Stimulated activated CD8-positive, alpha-beta memory T cell treated with anti-CD3 and anti-CD28 coated beads, Interleukin-15, amount 100 ng/mL, for 4 hours (primary cell): ENCODE data around the gene SETD2.
A peak's percentile ranks its signal among the peaks of the same experiment; 100 is the strongest.
"Not testable (repeated sequence)": the region's sequence is repeated elsewhere in the genome, so short reads cannot be mapped to it uniquely, and the experiment has no call there.

Experiments used
- DNase-seq, 2 donors: peaks; one replicate each; pipeline ENCODE4 v3.0.0-alpha.2; 2020; ENCODE audit warnings: low read depth in 2 of 2

Gene SETD2

DNA sequence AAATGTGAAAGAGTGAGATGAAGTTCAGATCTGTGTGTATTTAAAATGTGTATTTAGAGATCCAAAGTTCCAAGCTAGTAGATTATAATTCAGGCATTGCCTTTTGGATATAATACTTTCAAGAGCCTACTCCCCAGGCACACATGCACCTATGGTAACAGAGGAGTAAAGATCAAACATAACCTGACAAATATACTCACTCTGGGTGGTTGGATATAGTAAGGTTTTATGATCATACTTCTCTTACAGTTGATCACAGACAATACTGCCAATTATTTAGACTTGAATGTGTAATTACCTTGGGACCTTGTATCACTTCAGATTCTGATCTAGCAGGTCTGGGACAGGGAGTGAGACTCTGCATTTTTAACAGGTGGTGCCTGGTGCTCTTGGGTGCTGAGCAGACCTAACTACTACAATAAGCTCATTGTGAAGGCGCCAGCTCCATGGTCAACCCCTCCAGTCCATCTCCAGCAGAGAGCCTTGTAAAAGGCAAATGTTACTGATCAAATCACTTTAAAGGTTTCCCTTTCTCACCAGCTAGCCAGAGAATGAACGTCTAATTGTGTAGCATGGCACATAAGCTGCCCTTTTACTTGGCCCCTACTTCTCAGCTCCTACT is 128.9 kb downstream of the SETD2 start:
- DNase-seq = no peak

DNA sequence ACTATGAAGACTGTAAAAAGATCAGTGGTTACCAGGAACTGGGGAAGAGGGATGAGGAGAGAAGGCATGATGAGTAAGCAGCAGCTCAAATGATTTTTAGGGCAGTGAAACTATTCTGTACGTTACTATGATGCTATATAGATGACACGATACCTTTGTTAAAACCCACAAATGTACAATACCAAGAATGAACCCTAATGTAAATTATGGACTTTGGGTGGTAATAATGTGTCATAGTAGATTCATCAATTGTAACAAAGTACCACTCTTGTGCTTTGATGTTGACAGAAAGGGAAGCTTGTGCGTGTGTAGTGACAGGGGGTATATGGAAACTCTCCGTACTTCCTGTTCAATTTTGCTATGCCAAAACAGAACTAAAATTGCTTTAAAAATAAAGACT is 132.9 kb downstream of the SETD2 start:
- not testable (repeated sequence) for DNase-seq

DNA sequence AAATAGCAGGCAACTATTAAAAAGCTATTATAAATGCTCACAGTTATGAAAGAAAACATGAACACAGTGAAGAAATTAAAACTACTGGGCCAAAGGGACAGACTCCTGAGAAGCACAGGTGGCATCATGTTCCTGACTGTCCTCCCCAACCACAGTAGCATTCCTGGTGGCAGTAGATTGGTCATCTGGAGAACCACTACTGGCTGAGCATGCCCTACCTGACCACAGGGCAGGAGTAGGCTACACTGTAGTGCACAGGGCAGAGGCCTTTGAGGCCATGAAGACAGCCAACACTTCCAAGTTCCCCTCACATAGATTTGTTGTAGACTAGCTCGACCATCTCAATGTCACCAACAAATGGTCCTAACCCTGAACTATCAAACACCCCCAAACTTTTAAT is 135.2 kb downstream of the SETD2 start:
- DNase-seq = no peak

DNA sequence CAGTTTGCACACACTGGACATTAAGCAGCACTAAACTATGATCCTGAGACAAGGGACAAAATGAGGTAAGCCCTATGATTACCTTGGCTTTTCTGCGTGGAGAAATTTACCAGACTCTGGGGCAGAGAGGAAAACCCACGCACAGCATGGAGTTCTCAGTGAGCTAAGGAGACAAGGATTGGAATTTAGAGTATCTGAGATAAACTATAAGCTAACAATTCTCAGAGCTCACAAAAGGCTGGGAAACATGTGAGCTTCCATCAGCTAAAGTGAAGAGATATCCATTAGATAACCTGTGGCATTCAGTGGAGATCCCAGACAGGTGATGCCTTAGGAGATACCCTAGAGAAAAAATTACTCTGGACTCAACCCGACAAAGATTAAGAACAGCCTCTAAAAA is 135.8 kb downstream of the SETD2 start:
- DNase-seq = no peak

DNA sequence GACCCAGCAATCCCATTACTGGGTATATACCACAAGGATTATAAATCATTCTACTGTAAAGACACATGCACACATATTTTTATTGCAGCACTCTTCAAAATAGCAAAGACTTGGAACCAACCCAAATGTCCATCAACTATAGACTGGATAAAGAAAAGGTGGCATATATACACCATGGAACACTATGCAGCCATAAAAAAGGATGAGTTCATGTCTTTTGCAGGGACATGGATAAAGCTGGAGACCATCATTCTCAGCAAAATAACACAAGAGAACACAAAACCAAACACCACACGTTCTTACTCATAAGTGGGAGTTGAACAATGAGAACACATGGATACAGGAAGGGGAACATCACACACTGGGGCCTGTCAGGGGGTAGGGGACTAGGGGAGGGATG is 137.5 kb downstream of the SETD2 start:
- DNase-seq = not testable (repeated sequence)

DNA sequence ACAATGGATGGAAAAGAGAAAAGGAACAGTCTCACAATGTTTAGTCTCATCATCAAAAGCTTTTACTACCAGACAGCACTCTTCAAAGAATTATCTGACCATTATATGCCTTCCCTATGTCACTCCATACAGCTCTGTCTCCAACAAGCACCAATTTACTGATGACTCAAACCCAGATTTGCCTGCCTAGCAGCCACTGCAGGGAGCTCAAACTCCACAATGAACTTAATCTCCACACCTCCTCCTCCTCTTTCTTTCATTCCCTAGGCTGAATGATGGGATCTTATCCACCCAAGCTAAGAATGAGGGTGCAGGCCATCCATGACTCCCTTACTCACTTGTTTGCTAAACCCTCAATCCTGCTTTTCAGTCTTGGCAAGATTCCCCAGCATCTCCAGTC is 139.0 kb downstream of the SETD2 start:
- no peak for DNase-seq

DNA sequence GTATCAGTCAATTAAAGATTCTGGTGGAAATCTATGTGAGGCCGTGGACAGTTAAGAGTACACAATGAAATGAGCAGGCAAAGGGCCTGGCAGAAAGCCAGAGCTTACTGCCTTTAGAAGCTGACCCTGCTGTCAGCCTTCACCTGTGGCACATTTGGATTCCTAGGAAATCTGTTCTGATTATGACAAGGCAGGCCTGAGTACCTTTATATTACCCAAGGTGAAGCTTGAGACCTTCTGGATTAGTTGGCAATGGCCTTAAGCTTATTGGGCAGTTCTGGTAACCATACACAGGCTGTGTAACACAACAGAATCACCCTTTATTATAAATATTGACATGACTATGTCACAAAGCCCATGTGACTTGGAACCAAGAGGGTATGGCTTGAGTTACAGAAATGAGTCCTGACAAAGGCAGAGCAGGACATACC is 141.3 kb downstream of the SETD2 start:
- DNase-seq = no peak

DNA sequence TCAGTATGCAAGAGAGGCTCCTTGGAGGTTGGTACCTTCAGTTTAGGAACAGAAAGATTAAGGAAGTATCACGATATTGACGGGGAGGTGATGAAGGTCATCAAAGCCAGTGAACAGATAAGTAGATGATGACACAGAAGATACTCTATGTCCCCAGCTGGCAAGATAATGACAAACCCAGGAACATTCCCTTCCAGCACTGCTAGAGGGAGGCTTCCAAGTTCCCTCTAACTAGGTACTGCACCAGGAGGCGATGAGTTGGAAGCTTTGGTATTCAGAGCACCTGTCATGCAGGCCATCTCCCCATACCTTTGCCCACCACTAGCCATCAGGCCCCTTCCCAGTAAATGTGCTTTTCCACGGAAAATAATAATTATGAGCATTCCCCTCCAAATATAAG is 143.6 kb downstream of the SETD2 start:
- DNase-seq = no peak

DNA sequence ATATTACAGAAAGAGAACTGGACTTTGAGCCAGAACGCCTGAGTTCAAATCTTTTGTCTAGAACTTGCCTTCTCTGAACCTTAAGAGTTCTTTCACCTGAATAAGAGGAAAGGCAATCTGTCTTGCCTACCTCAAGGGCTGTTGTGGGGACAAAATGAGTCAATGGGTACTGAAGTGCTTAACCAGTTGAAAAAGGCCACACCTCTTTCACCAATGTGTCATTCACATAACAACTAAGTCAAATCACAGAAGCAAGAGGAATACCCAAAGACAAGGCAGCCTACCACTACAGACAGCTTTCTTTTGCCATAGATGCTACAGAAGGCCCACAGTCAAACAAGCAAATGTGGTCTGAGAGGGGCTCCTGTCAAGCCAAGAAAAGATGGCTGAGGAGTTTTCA is 144.7 kb downstream of the SETD2 start:
- DNase-seq = no peak

DNA sequence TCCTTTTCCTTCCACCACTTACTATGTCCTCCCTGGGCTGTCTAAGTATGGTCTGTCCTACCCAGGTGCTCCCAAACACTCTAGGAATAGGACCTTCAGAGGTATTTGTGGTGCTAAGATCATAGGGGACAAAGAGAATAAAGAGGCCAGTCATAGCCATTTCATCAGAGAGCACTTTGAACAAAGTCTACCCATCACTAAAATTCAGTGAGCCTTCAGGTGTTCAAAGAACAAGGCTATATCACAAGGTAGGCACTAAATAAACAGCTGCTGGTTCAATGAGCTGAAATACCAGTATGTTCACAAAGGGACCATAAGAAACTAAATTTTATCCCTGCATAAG is 145.7 kb downstream of the SETD2 start:
- DNase-seq = no peak

DNA sequence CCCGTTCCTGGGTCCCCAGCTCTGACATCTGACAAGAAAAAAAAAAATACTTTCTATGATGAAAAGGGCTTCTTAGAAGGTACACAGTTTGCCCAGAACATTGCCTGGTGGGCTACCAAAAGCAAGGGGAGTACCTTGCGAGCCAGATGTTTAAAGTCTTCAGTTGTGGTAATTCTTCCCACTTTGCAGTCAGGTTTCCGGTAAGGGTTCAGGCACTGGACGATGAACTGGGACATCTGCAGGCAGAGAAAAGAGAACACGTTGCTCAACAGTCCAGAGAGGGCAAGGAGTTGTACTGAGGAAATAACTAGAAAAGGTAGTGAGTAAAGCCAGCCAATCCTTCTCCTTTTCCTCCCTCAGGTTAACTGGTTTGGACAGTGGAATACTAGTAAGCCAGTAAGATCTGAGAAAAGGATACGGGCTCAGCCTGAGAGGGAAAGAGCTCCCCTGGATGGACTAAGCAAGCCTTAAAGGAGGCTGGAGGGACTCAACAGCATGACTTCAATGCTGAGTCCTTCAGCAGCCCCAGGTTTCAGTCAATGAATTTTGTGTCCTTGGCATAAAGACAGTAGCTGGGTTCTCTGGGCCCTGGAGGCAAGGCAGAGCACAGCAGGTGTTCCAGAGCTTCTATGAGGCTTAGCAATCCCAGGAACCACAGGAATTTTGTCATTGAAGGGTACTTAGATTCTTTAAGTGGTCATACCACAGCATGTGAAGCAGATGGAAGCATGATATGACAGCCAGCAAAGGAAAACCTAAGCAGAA is 146.2 kb downstream of the SETD2 start:
- DNase-seq = no peak

DNA sequence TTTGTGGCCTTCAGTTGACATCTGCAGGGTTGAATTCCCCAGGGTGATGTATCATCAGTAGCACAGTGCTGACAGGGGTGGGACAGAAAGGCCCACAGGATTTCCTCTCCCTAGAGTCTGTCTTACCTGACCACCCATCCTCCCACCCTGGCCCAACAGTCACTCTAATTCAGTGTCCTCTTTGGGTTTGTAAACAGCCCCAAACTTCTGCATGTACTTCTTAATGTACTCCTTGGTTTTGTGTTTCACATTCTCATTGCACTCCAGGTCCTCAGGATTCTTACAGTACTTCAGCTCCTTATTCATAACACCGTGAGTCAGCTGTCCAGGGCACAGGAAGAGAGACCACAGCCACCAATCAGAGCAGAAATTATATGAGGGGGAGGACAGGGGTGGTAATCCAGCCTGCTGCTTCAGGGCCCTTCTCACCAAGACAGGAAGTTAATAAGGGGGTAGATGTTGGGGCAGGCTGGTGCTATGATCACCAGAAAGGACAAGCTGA is 146.9 kb downstream of the SETD2 start:
- DNase-seq = peak in 1 of 2 donors; percentile 23

DNA sequence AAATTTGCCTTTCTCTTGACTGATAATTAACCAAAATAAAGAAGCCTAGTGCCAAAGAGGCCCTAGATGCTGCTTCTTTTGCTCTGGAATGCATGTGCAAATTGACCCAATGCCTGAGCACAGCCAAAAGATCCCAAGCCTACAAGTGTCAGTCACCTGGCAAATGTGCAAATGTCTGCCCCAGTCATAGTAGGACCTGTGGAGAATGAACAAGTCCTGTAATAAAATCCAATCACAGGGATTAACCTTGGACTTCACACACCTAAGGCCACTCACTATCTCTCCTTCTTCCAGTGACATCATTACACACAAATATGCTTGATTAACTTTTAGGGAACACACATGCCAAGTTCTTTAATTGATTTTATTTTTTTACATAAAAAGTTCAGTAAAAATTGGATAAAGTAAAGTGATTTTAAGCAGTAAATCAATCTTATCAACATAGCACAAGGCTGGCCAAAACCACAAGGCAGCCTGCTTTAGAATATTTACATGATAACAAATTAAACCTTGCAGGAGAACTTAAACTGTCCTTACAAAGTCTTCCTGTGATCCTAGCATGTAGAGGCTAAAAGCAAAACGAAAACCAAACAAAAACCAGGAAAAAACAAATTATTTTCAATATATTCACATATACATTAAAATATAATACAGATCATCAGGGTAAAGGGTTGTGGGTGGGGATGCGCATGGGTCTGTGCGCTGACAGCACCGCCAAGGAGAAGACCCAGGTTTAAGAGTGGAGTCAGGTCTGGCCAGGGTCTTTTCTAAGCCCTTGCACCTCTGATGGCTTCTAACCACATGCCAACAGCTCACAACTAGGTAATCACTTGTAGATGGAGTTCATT is 147.6 kb downstream of the SETD2 start:
- no peak for DNase-seq

DNA sequence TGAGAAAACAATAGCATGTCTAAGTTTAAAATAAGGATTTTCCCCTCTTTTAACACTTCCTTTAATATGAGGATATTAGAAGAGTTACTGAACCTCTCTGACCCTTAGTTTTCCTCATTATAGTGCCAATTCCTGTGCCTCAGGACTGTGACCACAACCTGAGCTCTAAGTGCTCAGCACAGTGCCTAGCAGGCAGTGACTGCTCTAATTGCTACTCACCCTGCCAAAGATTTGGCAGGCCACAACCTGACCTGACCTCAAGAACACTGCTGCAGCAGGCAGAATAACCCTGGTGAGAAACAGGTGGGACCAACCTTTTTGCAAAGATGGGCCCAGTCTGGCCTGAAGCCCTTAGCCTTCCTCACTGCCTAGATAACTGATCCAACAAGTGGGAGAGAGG is 148.8 kb downstream of the SETD2 start:
- DNase-seq = no peak

DNA sequence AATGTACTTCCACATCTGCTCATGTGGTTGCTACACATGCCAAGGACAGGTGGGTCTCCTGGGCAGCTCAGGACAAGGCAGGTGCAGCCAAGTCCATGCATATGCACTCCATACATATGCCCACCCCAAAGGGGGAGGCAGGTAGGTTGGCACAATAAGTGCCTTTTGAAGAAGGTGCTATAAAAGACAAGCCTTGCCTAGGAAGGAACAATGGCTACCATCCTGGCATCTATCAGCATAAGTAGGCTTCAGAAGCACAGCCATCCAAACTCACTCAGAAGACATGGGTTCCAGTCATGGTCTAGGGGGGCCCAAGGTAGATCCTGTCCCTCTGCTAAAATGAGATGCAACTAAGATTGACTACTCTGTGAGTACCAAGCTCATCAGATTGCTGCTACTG is 149.9 kb downstream of the SETD2 start:
- no peak for DNase-seq

DNA sequence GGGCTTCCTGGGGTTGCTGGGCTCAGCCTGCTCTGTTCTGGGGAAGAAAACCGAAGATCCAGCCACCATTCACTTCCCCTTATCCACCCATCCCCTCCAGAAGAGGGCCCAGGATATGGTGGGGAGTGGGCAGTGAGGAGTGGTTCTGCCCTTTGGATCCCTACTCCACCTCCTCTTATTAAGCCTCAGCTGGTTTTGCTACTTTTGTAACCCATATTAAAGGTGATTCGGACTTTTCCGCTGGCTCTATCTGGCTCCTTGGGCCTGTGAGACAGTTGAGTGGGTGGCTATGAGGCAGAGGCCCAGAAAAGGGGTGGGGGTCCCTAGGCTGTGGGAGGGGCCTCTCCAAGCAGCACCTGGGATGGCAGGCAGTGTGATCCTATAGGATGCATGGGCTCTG is 150.7 kb downstream of the SETD2 start:
- DNase-seq = no peak

DNA sequence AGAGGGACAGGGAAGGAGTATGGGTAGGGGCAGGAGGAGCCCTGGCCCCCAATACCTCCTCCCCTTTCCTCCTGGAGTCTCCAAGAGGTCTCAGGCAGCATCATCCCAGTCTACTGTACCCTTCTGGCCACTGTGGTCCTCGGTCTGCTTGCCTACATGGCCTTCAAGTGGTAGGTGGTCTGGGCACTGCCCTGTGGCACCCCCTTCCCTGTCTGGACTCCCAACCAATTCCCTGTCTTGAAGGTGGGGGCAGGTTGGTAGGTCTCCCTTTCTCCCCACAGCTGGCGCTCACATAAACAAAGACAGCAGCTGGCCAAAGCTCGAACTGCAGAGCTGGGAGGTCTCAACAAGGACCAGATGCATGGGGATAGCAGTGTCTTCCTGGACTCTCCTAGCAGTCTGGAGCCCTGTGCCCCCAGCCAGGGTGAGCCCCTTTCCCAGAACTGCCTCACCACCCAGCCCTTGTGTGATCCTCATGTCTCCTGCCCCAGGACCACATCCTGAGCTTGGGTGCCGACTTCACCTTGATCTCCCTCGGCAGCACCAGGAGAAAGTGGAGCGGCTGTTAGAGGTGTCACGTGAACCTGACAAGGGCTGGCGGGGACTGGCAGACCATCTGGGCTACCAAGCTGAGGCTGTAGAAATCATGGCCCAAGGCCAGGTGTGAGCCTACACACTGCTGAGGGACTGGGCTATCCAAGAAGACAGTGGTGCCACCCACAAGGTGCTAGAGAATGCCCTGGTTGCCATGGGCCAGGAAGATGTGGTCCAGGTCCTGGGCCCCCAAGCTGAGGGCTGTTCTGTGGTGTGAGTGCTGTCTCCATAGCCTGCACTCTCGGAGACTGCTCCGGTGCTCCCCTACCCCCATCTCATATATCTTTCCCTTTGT is 151.3 kb downstream of the SETD2 start:
- no peak for DNase-seq

DNA sequence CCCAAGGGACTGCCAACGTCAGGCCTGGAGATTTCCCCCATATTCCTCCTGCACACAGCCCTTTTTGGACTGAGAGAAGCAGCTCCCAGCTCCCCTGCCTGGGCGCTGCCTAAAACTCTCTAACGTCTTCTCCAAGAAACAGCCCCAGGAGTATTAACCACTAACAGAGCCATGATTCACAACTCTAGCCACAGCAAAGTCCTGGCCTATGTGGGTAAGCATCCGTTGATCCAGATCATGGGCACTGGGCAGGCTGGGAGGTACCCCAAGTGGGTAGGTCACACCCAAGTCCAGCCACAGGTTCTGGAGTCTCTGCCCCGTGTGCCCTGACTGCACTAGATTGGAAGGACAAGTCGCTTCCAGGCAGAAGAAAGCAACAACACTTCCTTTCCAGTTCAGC is 152.5 kb downstream of the SETD2 start:
- DNase-seq = no peak

DNA sequence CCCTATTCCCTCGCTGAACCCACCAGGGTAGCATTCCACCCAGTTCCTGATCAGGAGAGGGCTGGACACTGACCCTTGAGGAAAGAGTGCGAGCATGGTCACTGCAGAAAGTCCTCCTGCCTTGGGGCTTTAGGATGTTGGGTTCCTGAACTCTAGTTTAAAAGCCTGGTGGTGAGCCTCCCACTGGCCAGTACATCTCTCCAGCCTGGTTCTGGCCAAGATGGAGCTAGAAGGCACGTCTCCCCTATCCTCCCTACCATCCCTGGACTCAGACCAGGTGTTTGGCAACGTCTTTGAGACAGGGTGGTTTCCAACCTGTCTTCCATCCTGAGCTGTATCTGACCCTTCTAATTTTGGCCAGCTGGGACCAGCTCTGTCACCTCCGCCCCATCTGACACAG is 153.0 kb downstream of the SETD2 start:
- DNase-seq = no peak

DNA sequence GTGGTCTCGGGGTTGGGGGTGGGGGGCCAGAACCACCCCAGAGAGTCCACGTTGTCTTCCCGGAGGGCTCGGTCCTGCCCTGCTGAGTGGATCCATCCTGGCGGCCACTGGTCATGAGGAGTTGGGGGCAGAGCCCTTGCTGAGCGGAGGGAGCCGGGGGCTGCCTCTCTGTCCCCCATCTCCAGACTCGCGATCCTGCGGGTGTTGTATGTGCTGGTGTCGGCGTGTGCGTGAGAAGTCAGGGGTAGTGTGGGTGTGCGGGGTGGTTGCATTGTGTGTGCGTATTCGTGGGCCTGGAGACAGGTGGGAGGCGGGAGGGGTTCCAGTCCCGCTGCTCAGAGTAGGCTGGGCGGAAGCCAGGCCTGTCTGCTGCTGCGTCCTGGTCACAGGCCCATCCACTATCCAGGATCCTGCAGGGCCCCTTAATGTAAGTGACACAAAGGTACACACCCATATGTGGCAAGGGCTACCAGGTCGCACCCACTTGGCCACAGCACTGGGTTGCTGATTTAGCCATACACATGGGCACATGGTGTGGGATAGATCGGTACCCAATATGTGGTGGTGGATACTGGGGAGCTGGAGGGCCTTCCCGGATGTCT is 153.7 kb downstream of the SETD2 start:
- DNase-seq = no peak
